ENCODE measurements around the gene SCARB1. TPM values are rescaled to one million over a fixed set of nuclear protein-coding genes. Genes with fewer than 3 reads are reported as not detected.

SCARB1 gene
- total RNA-seq, 1 donor from 2014 or later = 25.1 TPM

DNA sequence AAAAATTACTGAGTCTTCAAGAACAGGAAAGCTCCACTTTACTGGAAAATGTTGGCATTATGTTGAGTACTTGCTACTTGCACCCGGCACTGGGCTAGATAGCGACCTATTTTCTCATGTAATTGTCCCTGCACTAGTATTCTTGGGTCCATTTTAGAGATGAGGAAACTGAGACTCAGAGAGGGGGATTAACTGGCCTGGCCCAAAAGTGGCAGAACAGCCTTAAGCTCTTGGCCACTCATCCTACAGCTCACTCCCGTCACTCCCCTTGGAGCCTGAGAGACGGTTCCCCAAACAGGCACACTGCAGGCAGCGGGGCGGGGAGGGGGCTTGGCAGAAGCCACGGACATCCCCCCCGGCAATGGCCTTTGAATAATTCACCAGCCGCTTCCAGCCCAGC lies 113.9 kb downstream of the SCARB1 start:
- Mint-ChIP-seq H3K27me3 (ENCODE audit: unreplicated experiment) (peaks cover 21% of the 10 kb centered on the region), H3K4me3 (ENCODE audit: unreplicated experiment) (no peak overlapping the region), H3K27ac (ENCODE audit: unreplicated experiment) (no peak overlapping the region), H3K9me3 (ENCODE audit: unreplicated experiment) (peaks cover 9% of the 10 kb centered on the region), H3K4me1 (ENCODE audit: low read depth, unreplicated experiment) (peaks cover 39% of the 10 kb centered on the region), H3K36me3 (ENCODE audit: unreplicated experiment) (no peaks in the 10 kb centered on the region)
- TF ChIP-seq, protein P1, sequence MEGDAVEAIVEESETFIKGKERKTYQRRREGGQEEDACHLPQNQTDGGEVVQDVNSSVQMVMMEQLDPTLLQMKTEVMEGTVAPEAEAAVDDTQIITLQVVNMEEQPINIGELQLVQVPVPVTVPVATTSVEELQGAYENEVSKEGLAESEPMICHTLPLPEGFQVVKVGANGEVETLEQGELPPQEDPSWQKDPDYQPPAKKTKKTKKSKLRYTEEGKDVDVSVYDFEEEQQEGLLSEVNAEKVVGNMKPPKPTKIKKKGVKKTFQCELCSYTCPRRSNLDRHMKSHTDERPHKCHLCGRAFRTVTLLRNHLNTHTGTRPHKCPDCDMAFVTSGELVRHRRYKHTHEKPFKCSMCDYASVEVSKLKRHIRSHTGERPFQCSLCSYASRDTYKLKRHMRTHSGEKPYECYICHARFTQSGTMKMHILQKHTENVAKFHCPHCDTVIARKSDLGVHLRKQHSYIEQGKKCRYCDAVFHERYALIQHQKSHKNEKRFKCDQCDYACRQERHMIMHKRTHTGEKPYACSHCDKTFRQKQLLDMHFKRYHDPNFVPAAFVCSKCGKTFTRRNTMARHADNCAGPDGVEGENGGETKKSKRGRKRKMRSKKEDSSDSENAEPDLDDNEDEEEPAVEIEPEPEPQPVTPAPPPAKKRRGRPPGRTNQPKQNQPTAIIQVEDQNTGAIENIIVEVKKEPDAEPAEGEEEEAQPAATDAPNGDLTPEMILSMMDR (IDR thresholded peaks at IDR 0.05; ENCODE audit: partially characterized antibody, unreplicated experiment) = no peak
- DNase-seq = no peak

DNA sequence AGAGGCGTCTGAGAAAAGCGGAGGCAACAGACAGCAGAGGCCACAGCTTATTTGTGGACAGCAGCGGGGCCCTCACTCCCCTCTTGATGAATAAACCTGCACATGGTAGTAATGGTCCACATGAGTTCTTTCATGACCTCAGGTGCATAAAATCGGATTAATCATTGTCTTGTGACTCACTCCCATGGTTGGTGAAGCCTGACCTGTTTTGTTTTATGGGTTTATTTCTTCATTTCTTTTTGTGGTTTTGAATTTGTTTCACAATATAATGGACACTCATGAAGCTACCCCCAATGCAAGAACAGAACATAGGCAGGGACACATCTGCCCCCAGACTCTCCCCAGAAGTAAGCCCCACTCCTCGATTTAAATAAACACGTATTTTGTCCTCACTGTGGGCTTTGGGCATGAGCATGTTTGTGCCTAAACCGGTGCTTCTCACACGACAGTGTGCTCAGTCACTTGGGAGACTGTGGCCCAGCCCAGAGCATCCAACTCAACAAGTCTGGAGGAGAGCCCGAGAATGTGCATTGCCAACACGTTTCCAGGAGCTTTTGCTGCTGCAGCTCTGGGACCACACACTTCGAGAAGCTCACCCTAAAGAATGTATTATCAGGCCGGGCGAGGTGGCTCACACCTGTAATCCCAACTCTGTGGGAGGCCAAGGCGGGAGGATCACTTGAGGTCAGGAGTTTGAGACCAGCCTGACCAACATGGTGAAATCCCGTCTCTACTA lies 116.1 kb downstream of the SCARB1 start:
- no peak for DNase-seq
- H3K4me3 Mint-ChIP-seq (ENCODE audit: unreplicated experiment) = no peak overlapping the region
- H3K4me1 Mint-ChIP-seq (ENCODE audit: low read depth, unreplicated experiment) = peaks cover 29% of the 10 kb centered on the region
- H3K27ac Mint-ChIP-seq (ENCODE audit: unreplicated experiment) = no peak overlapping the region
- H3K36me3 Mint-ChIP-seq (ENCODE audit: unreplicated experiment) = no peaks in the 10 kb centered on the region
- peaks cover 5% of the 10 kb centered on the region for H3K9me3 Mint-ChIP-seq (ENCODE audit: unreplicated experiment)
- H3K27me3 Mint-ChIP-seq (ENCODE audit: unreplicated experiment) = peaks cover 15% of the 10 kb centered on the region
- TF ChIP-seq, protein P1 (IDR thresholded peaks at IDR 0.05; ENCODE audit: partially characterized antibody, unreplicated experiment) = no peak

DNA sequence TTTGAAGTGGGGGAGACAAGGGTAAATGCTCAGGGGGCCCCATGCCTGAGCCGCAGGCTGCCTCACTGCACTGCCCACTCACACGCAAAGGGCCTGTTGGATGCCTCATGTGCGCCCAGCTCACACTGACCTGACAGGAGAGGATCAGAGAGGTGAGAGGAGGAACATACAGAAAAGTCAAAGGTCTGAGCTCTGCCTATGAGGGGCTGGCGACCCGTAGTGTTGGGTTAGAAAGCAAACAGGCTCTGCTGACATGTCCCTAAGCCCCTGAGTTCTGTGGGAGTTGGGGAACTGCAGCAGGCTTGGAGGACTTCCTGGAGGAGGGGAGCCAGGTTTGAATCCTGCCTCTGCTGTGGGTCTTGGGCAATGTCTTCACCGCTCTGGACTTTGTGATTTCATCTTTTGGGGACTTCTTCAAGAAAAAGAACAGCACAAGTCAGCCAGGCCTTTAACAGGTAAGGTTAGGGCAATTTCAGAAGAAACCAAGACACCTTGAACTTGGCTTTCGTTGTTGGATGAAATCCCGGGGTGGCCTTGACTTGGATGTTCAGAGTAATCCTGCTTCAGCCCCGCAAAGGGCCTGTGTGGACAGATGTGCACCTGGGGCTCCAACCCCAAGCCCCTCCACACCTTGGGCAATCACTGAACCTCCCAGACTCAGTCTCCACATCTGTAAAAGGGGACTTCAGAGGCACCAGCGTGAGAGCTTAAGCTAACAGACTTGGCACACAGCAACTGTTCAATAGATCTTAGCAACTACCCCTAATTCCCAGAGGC lies 116.8 kb downstream of the SCARB1 start:
- Mint-ChIP-seq H3K27me3 (ENCODE audit: unreplicated experiment) (peaks cover 15% of the 10 kb centered on the region), H3K4me3 (ENCODE audit: unreplicated experiment) (peak overlapping the region; percentile 34), H3K36me3 (ENCODE audit: unreplicated experiment) (no peaks in the 10 kb centered on the region), H3K27ac (ENCODE audit: unreplicated experiment) (peak overlapping the region; percentile 39), H3K9me3 (ENCODE audit: unreplicated experiment) (peaks cover 3% of the 10 kb centered on the region), H3K4me1 (ENCODE audit: low read depth, unreplicated experiment) (peaks cover 29% of the 10 kb centered on the region)
- DNase-seq = no peak
- TF ChIP-seq, protein P1 (IDR thresholded peaks at IDR 0.05; ENCODE audit: partially characterized antibody, unreplicated experiment) = no peak

DNA sequence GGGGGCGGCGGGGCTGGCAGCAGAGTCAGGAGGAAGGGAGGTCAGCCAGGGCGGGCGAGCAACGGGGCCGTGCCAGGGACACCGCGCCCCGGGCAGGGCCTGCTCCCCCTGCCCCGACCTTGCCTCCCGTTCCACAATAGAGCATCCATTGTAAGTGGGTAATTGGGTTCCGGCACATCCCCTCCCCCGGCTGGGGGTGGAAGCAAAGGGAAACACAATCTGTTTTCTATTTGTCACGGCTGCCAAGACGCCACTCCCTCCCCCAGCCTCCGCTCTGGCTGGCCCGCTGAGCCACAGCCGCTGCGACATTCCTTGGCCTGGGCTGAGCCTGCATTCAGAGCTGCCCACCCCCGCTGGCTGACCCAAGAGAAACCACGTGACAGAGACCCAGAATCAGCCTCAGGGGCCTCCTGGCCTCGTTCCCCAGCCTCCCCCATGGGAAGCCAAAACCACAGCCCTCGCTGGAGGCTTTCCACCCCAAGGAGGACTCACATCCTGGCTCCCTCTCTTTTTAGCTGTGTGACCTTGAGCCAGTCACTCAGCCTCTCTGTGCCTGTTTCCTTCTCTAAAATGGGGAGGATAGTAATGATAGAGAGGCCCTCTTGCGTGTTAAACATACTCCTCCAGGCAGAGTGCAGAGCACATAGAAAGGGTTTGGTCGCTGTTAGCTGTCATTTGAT lies 117.6 kb downstream of the SCARB1 start:
- Mint-ChIP-seq H3K36me3 (ENCODE audit: unreplicated experiment) (no peaks in the 10 kb centered on the region), H3K4me1 (ENCODE audit: low read depth, unreplicated experiment) (peaks cover 24% of the 10 kb centered on the region), H3K27me3 (ENCODE audit: unreplicated experiment) (peaks cover 13% of the 10 kb centered on the region), H3K9me3 (ENCODE audit: unreplicated experiment) (peaks cover 3% of the 10 kb centered on the region), H3K27ac (ENCODE audit: unreplicated experiment) (peak overlapping the region; percentile 59), H3K4me3 (ENCODE audit: unreplicated experiment) (peak overlapping the region; percentile 34)
- TF ChIP-seq, protein P1 (IDR thresholded peaks at IDR 0.05; ENCODE audit: partially characterized antibody, unreplicated experiment) = no peak
- DNase-seq = peak; percentile 78
